ENCODE data around the gene HAPLN2.

DNA sequence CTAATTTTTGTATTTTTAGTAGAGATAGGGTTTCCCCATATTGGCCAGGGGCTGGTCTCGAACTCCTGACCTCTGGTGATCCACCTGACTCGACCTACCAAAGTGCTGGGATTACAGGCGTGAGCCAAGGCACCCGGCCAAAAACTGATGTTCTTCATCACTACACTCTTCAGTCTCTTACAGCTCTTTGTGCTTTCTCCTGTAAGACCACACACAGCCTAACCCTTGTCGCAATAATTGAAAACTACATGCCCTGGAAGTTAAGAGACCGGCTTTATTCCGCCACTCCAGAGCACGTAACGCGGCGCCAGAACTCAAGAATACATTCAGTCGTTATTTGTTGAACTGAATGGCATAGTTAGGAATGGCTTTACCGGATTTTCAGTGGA lies 18.5 kb upstream of the HAPLN2 start:
- no peak for TF ChIP-seq POLR2AphosphoS5 (IDR thresholded peaks at IDR 0.05; ENCODE audit: borderline replicate concordance, low read depth, low read length)
- TF ChIP-seq EZH2 (IDR thresholded peaks at IDR 0.05): no peak

Data from SK-N-MC (cell line).